Pons (tissue), 1 donor: ENCODE data around the gene SHISA9.

Source experiments
- DNase-seq: peaks from one replicate; pipeline ENCODE4 v3.0.0-alpha.2; 2016; ENCODE audit warnings: low spot score

SHISA9 gene

DNA sequence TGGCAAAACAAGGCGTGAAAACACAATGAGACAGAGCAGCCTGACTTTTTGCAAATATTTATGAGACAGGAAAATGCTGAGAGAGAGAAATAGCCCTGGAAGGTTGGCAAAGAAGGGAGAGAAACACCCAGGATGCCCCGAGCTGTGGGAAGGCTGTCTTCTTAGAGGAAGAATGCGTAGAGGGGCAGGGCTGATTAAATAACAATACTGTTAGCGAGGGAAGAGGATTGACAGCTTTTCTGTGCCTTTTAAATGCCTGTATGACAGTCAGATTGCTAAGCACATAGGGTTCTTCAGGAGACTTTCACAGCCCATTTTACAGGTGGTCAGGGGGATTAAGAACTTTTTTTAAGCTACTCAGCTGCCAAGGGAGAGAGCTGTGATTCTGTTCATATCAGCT, 219.2 kb downstream of the SHISA9 start:
- no peak for DNase-seq

DNA sequence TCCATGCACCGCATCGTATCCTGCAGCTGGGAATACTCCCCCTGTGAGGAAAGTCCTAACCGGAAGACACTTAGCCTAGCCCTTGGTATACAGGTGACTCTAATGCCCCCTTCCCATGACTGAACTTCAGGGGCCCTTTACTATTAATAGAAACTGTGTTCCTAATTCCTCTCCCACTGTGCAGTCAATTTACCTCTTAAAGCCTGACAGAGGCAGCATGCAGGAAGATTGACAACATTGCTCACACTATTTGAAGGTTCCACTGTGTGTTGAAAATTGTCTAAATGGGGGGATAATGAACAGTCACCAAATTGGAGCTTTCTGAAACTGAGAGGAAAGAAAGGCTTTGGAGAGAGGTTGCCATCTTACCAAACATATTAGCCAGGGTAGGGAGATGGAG, 222.6 kb downstream of the SHISA9 start:
- no peak for DNase-seq

DNA sequence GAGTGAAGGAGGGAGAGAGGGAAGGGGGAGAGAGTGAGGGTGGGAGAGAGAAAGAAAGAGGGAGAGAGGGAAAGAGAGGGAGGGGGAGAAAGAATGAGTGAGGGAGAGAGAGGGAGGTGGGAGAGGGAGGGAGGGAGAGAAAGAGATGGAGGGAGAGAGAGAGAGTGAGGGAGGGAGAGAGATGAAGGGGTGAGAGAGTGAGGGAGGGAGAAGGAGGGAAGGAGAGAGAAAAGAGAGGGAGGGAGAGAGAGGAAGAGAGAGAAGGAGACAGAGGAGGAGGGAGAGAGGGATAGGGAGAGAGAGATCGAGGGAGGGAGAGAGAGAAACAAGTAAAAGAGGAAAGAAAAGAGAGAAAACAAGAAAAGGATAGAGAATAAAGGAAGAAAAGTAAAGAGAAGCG, 225.7 kb downstream of the SHISA9 start:
- no peak for DNase-seq

DNA sequence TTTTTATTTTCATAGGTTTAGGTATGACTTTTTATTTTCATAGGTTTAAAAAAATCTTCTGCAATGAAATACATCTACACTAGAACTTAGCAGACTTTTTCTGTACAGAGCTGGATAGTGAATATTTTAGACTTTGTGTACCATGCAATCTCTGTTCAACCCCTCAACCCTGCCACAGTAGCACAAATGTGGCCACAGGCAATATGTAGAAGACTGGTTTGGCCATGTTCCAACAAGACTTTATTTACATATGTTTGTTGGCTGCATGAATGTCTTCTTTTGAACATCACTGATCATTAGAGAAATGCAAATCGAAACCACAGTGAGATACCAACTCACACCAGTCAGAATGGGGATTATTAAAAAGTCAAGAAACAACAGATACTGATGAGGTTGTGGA, 229.2 kb downstream of the SHISA9 start:
- no peak for DNase-seq

DNA sequence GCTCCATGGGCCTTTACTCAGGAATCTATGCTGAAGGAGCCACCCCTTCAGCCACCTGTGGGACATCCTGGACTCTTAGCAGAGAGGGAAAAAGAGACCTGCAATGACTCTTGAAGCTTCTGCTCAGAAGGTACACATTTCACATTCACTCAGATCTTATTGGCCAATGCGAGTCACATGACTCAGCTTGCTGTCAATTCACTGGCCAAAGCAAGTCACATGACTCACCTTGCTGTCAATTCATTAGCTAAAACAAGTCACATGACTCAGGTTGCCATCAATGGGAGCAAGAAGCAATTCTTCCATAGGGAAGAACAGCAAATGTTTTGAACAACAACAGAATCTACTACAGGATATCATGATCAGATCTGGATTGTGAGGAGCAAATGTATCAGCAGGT, 233.4 kb downstream of the SHISA9 start:
- DNase-seq, result no peak

DNA sequence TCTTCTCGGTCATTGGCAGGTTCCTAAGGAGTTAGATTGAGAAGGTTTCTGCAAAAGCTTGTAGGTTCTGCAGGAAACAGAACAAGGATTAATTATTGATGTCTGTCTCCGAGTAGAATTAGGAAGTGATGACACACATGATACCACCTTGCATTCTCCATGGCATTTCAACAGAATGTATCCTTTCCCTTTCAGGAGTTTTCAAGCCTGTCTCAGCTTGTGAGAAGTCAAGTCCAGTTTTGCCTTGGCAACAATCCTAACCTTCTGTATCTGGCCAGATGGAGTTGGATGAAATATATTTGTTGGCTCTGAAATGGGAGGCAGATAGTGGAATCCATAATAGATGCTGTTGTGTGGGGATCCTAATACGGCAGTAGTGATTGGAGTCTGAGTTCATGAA, 235.5 kb downstream of the SHISA9 start:
- DNase-seq, result peak; percentile 19

DNA sequence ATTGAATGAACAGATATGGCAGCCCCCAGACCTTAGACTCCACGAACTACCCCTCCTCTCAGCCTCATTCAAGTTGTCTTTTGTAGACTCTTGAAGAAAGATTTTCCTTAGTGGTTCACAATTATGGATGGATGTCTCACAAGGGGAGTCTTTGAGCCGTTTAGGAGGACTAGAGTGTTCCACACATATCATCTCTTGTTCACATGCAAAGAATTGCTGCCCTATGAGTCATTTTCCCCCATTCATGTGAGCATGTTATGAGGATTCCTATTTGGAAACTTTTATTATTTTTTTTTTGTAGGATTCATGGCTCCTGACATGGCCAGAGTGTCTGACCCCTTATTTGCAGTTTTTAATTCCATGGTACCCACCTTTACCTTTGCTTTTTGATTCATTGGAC, 237.1 kb downstream of the SHISA9 start:
- no peak for DNase-seq

DNA sequence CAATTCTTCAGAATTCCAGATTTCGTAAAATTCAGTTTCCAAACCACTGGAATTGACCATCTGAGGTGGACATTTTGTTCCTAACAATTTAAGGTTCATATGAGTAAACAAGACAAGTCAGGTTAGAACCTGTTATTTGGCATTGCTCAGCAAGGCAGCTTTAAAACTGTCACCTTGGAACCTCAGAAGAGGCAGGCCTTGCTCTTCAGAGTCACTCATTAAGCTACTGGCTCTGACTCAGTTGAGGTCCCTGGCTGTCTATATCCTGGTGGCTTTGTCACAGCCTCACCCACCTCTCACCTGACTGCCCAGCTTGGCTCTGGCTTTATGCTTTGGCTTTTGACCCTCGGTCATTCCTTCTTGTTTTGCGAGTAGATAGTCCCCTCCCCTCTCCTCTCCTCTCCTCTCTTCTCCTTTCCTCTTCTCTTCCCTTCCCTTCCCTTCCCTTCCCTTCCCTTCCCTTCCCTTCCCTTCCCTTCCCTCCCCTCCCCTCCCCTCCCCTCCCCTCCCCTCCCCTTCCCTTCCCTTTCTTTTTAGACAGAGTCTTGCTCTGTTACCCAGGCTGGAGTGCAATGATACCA, 238.4 kb downstream of the SHISA9 start:
- no peak for DNase-seq

DNA sequence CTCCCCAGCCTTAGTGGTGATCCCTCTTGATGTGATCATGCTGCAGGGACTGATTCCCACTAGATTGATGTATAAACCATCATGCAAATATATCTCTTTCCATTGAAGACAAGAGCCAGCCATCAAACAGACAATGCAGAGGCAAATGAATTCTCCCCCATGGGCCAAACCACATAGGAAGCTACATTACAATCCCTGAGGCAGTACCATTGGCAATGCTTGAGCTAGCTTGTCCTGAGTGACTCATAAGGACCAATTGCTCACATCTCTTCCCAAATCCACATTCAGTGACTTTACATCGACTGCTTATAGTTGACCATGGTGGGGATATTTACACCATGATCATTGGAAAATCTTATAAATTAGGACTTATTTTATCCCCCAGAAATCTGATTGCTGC, 242.2 kb downstream of the SHISA9 start:
- no peak for DNase-seq

DNA sequence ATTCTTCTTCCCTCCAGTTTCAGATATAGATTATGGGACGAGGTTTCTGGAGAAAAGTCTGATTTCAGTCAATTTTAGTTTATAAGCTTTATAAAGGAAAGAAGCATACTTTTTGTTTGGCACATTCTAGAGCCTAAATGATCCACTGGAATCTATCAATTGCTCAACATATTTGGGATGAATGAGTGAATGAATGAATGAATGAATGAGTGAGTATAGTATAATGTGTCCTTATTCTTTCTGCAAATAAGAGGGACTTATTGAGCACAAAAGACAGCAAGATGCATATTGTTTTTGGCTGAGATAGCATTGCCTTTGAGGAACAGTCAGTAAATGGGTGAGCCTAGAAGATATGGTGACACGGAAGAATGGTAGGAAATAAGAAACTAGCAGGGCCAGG, 245.4 kb downstream of the SHISA9 start:
- DNase-seq, result no peak

DNA sequence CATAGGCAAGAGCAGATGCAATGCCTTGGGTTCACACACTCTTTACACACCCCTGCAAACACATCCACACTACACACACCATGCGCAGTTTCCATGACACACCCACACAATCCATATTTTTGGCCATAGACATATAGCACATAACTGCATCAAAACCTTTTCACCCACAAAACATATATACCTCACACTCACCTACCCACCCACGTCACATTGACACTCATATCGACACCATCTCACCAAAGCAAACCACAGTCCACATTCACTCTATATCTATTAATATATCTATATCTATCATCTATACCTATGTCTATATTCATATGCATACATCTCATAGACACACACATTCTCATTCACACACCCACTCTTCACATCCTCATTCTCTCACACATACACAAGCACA, 246.9 kb downstream of the SHISA9 start:
- no peak for DNase-seq

DNA sequence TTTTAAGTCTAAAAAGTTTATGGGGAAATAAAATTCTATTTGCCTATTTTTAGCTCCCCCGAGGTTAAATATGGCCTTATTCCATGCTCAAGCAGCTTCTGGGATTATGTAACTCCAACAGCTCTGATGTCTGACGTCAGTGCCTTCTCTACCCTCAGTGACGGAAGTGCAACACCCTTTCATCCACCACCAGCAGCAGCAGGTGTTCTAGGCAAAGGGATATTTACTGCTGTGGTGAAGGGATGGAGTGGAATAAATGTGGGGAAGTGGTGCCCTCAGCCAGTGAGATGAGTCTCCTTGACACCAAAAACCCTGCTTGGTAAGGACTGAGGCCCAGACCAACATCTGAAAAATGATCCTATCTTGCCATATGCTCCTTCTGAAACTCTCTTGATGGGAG, 247.4 kb downstream of the SHISA9 start:
- DNase-seq, result no peak

DNA sequence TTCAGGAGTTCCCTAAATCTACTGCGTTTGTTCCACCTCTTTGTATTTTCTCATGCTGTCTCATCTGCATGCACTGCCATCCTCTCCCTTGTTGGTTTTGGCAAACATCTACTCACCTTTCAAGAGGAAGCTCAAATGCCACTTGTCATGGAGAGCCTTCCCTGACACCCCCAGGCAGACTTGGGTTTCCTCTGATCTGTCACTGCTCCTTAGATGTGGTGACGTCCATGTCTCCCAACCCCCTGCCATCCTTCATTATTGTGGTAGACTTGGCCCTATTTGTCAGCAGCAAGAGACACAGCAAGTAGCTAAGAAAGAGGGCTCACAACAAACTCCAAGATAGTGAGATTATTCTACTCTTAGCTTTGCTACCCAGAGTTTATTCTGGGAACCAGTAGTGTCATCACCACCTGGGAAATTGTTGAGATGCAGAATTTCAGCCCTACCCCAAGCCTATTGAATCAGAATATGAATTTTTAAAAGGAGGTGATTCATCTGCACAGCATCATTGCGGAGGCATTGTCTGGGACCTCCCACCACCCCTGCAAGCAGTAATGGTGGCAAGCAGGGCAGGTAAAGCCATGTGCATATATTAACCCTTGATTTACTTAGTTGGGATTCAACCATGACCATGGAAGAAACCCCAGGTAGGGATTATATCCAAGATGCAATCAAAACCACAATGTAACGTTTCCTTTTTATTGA, 248.9 kb downstream of the SHISA9 start:
- DNase-seq, result no peak

DNA sequence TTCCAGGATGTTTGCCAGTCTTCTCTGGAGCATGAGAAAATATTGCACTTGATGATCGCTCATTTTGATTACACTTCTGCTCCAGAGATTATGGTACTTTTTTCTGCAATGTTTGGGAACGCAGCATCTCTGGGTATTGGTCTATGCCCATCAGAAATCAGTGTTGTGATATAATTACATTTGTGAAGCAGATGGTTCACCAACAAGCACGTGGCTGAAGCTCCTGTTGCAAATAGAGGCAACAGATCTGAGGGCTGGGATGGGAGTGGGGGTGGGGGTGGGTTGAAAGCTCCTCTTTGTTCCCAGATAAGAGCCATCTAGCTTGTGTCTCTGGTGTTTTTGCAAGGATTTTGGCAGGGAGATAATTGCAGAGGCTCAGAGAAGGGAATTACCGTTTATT, 252.3 kb downstream of the SHISA9 start:
- no peak for DNase-seq

DNA sequence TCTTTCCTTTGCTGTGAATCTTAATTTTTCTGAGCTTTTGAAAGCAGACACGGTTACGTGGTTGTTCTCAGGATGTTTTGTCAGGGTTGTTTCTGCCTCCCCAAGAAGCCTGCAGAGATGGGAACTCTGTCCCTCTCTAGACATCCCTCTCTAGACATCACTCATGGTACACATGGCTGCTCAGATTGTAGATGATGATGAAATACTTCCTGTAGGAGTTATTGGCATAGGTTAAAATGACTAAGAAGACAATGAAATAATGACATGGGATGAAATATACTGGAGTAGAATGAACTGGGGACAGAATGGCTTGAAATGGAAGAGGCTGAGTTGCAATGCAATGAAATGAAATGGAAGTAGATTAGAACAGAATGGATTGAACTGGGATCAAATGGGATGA, 253.4 kb downstream of the SHISA9 start:
- no peak for DNase-seq

DNA sequence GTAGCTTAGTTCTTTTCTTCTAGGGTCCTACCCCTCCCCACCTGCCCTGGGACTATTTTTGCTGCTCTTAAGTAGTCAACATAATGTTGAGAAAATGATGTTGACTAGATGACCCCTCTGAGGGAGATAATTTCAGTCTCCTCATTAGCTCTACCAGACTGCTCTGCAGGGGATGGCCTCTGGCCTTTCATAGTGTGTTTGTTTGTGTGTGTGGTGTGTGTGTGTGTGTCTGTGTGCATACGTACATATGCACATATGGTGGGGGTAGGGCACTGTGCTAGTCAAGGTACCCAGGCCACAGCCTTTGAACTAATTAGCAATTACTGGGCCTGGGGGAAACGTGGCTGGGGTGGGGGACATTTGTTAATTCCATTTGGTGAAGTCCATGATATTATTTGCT, 254.0 kb downstream of the SHISA9 start:
- DNase-seq, result no peak

DNA sequence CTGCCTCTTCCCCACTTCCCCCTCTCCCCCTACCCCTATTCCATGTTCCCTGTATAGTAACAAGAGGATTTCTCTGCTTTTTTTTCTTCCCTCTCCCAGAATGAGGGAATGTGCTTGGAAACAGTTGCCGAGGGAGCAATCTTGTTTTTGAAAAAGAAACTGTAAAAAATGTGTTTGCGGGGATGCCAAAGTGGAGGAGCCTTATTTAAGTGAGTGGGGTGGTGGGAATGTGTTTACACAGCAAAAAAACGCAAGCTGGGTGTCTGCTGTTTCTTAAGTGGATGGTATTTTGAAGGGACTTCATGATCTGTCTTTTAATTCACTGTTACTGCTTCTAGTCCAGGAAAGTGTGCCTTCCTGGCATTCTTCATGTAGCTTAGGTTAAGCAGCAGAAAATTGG, 254.4 kb downstream of the SHISA9 start:
- no peak for DNase-seq

DNA sequence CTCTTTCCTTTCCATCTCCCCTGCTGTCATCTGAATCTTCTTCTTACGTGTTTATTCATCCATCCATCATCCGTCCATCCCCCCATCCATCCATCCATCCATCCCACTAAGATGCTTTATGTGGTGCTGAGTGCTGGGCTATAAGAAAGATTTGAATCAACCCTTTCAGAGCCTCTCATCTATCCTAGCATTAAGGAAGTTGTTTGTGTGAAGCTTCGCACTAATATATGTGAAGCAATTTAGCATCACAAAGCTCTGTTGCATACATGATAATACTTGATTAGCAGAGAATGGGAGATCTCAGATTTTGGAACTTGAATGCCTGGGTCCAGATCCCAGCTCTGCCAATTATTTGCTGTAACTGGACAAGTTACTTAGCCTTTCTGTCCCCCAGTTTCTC, 255.7 kb downstream of the SHISA9 start:
- DNase-seq, result no peak

DNA sequence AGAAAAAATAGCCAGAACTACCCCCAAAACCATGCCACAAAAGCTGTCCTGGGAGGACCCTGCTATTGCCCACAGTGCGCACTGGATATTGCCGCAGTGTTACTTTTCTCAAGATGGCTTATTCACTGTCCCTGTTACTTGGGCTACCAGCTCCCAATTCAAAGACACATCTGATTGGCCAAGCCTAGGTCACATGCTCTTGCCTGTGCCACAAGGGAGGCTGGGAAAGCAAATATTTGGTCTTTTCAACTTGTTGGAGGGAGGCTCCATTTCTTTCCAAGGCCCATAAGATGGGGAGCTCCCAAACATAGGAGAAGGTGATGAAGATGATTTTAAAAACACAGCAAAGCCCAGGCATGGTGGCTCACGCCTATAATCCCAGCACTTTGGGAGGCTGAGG, 257.0 kb downstream of the SHISA9 start:
- DNase-seq, result no peak

DNA sequence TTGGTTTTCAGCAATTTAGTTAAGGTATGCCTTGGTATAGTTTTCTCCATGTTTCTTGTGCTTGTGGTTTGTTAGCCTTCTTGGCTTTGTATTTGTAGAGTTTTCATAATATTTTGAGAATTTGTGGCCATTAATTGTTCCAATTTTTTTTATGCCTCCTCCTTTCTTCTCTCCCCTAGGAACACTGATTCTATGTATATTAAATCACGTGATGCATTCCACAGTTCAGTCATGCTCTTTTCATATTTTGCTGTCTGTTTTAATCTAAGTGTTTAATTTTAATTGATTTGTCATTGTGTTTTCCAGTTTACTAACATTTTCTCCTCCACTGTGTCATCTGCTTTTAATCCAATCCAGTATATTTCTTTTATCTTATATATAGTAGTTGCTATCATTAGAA, 263.6 kb downstream of the SHISA9 start:
- DNase-seq, result no peak

DNA sequence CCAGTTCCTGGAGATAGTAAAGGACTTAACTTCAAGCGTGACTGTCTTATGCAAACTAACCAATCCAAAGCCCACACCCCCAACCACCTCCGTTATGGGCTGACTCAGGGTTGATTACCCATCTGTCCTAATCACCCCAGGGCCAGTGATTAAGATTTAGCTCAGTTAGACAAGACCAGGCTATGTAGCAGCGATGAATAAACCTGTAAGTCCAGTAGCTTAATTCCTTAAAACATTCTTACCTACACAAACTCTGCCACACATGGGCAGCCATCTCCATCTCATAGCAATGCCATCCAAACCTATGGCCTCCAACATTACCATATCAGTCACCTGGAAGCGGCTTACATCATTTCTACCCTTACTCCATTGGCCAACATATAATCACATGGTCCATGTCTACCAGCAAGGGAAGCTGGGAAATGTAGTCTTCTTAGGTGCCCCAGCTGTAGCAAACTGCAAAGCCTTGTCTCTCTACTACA, 266.7 kb downstream of the SHISA9 start:
- no peak for DNase-seq

DNA sequence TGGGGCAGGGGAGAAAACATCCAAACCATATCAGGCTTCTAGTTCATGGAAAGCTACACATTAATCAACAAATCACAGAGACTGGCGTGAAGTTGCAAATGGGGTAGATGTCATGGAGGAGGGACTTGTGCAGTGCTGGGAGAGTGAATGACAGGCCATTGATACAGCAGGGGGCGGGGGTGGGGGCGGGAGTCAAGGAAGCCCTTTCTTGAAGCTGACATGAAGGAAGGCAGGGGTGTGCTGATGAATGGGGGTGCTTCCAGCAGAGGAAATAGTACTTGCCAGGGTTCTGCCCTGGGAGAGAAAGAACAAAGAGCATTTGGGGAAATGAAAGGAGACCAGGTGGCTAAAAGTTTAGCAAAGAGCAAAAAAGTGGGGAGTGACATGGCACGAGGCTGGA, 269.9 kb downstream of the SHISA9 start:
- no peak for DNase-seq

DNA sequence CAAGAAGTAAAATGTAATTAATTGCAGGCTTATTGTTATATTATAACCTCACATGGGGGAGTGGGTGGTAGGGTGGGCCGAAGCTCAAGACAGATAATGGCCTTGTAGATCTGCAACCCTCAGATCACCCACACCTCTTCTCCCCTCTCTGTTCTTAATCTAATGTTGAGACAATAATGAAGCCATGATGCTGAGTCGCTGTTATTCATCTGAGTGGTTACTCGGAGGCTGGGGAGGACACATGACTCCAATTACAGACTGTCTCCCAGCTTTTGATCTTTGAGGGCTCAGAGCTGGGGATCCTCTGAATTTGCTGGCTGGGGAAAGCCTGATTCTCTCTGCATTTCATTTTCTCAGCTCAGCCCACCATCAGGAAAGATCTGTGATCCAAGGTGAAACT, 275.3 kb downstream of the SHISA9 start:
- DNase-seq, result no peak

DNA sequence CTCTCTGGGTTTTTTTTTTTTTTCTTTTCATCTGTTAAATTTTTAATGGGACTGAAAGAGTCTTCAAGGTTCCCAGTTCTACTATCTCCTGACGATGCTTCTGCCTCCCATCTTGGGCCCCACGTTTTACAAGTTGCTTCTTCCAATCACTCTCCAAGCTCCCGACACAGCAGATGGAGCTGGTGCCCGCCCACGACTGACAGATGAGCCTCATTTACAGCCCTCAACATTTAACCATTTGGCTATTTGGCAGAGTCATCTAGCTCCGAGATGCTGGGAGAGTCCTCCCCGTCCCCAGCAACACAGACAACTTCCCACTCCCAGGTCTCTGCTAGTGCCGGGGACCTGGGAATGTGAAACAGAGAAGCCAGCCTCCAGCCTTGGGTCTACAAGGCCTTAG, 276.9 kb downstream of the SHISA9 start:
- DNase-seq, result no peak
